ENCODE results near the gene BCAN.
"Not testable (repeated sequence)": the region's sequence is repeated elsewhere in the genome, so short reads cannot be mapped to it uniquely, and the experiment has no call there.

Gene BCAN

GRCh38 chr1:156601122-156601830, 40.6 kb upstream of the BCAN start, which contains the start of gene GPATCH4:
Gene GPATCH4, minus strand, starts transcription at chr1:156601479.
- peak within 1 kb of the TSS; percentile 89 for H3K4me3 ChIP-seq (ENCODE audit: low read depth, low read length)
- POLR2A ChIA-PET: interaction anchor here (1.1 to 1.2 kb wide), 2 partner anchors 10 kb away, joined by 4 to 6 read pairs; partner anchors contain the start of gene NAXE
- CTCF ChIA-PET: interaction anchor here (0.6 to 6.4 kb wide), 13 partner anchors 9 to 215 kb away, joined by 3 to 51 read pairs (median 3); partner anchors contain the start of gene NAXE
- peak; percentile 53 for DNase-seq (ENCODE audit: low read depth, low spot score)
- TF ChIP-seq CTCF (IDR thresholded peaks at IDR 0.05; ENCODE audit: insufficient read depth, low read length, missing control alignments): no peak

GRCh38 chr1:156601892-156602291, 40.0 kb upstream of the BCAN start:
- DNase-seq (ENCODE audit: low read depth, low spot score): no peak
- TF ChIP-seq CTCF (IDR thresholded peaks at IDR 0.05; ENCODE audit: insufficient read depth, low read length, missing control alignments): no peak
- CTCF ChIA-PET: interaction anchor here (0.6 to 6.4 kb wide), 12 partner anchors 9 to 217 kb away, joined by 3 to 51 read pairs (median 4); partner anchors contain the start of gene NAXE
- POLR2A ChIA-PET: interaction anchor here (1.1 kb wide), 1 partner anchor 11 kb away, joined by 4 read pairs; the partner anchor contains the start of gene NAXE
- peak overlapping the region; percentile 89 for H3K4me3 ChIP-seq (ENCODE audit: low read depth, low read length)

GRCh38 chr1:156602557-156602993, 39.3 kb upstream of the BCAN start:
- DNase-seq (ENCODE audit: low read depth, low spot score): no peak
- CTCF ChIA-PET: interaction anchor here (0.9 to 6.4 kb wide), 9 partner anchors 10 to 218 kb away, joined by 3 to 51 read pairs (median 4); partner anchors contain the start of gene NAXE
- TF ChIP-seq CTCF (IDR thresholded peaks at IDR 0.05; ENCODE audit: insufficient read depth, low read length, missing control alignments): no peak
- no peak overlapping the region for H3K4me3 ChIP-seq (ENCODE audit: low read depth, low read length)
- POLR2A ChIA-PET: no interaction called here

- H3K4me3 ChIP-seq (ENCODE audit: low read depth, low read length); POLR2A ChIA-PET; CTCF ChIA-PET; DNase-seq (ENCODE audit: low read depth, low spot score): not testable (repeated sequence)
These were observed 34.6 kb upstream of the BCAN start for GRCh38 chr1:156607344-156607743.

GRCh38 chr1:156608036-156608674, 33.8 kb upstream of the BCAN start:
- peak; percentile 82 for TF ChIP-seq CTCF (IDR thresholded peaks at IDR 0.05; ENCODE audit: insufficient read depth, low read length, missing control alignments)
- DNase-seq (ENCODE audit: low read depth, low spot score): no peak
- POLR2A ChIA-PET: interaction anchor here (0.6 kb wide), 1 partner anchor 223 kb away, joined by 3 read pairs; no protein-coding TSS in a partner anchor
- no peak overlapping the region for H3K4me3 ChIP-seq (ENCODE audit: low read depth, low read length)
- CTCF ChIA-PET: interaction anchor here (0.6 to 5.7 kb wide), 36 partner anchors 8 to 230 kb away, joined by 3 to 88 read pairs (median 6); partner anchors contain the start of genes HAPLN2, NAXE and TTC24

- POLR2A ChIA-PET: interaction anchor here (0.6 kb wide), 1 partner anchor 223 kb away, joined by 3 read pairs; no protein-coding TSS in a partner anchor
- DNase-seq (ENCODE audit: low read depth, low spot score): no peak
- TF ChIP-seq CTCF (IDR thresholded peaks at IDR 0.05; ENCODE audit: insufficient read depth, low read length, missing control alignments): peak; percentile 60
- no peak overlapping the region for H3K4me3 ChIP-seq (ENCODE audit: low read depth, low read length)
- CTCF ChIA-PET: interaction anchor here (0.6 to 5.7 kb wide), 33 partner anchors 9 to 231 kb away, joined by 3 to 88 read pairs (median 6); partner anchors contain the start of genes HAPLN2, NAXE and TTC24
These were observed 32.9 kb upstream of the BCAN start for GRCh38 chr1:156608981-156609380.

GRCh38 chr1:156610072-156610471, 31.8 kb upstream of the BCAN start:
- CTCF ChIA-PET: interaction anchor here (2.4 to 5.7 kb wide), 6 partner anchors 12 to 225 kb away, joined by 17 to 88 read pairs (median 30); partner anchors contain the start of genes HAPLN2 and TTC24
- DNase-seq (ENCODE audit: low read depth, low spot score); POLR2A ChIA-PET; H3K4me3 ChIP-seq (ENCODE audit: low read depth, low read length): not testable (repeated sequence)

Measured in AG04449 (cell line).